K562 (cell line): Measurements from ENCODE around the gene NAALAD2. TPM values are rescaled to one million over a fixed set of nuclear protein-coding genes. Genes with fewer than 3 reads are reported as not detected.

Source experiments
- CBFB ChIP-seq: sonication (generic); formaldehyde crosslinking; IDR thresholded peaks from 2 replicates; pipeline ENCODE4 v1.4.0; 2020; ENCODE audit warnings: mild to moderate bottlenecking, missing genetic modification reagents
- CC2D1A ChIP-seq: fragments of 450-650 bp; IDR thresholded peaks from 2 replicates; pipeline ENCODE4 v1.6.1; 2017; ENCODE audit warnings: mild to moderate bottlenecking
- CEBPG ChIP-seq, 3 experiments: fragments of 200-800 bp in 1 of 3; sonication (Bioruptor generic) in 1 of 3; sonication (generic) in 1 of 3; formaldehyde crosslinking in 1 of 3; IDR thresholded peaks in 2 of 3; conservative IDR thresholded peaks in 1 of 3; 2 replicates each; pipeline versions ENCODE4 v1.6.1 to v1.8.0; 2016 to 2022; ENCODE audit warnings: missing compliant biosample characterization in 2 of 3, missing genetic modification characterization in 2 of 3, mild to moderate bottlenecking in 1 of 3, missing genetic modification reagents in 1 of 3
- CHD4 ChIP-seq: fragments of 200-600 bp; sonication (generic); IDR thresholded peaks from 3 replicates; pipeline ENCODE4 v1.6.1; 2012; ENCODE audit warnings: low read depth, mild to moderate bottlenecking, mixed read lengths, low read length, inconsistent platforms; ENCODE audit not compliant: insufficient read depth, insufficient replicate concordance, poor library complexity, severe bottlenecking
- CREB1 ChIP-seq, 2 experiments: sonication (generic) in 1 of 2; formaldehyde crosslinking in 1 of 2; IDR thresholded peaks; 2 replicates each; pipeline versions ENCODE4 v1.6.1 to v1.8.0; 2012 to 2022; ENCODE audit warnings: inconsistent platforms in 1 of 2, mild to moderate bottlenecking in 1 of 2, missing genetic modification reagents in 1 of 2, moderate library complexity in 1 of 2
- EP400 ChIP-seq: fragments of 450-650 bp; IDR thresholded peaks from 2 replicates; pipeline ENCODE4 v1.6.1; 2017; ENCODE audit warnings: antibody characterized with exemption, mild to moderate bottlenecking, moderate library complexity
- ERF ChIP-seq: fragments of 450-650 bp; formaldehyde crosslinking; IDR thresholded peaks from 2 replicates; pipeline ENCODE4 v1.4.0; 2020; ENCODE audit warnings: mild to moderate bottlenecking, mixed read lengths
- LEF1 ChIP-seq: fragments of 450-650 bp; IDR thresholded peaks from 2 replicates; pipeline ENCODE4 v1.6.1; 2016; ENCODE audit warnings: mild to moderate bottlenecking
- PCBP2 ChIP-seq: fragments of 200-400 bp; formaldehyde crosslinking; IDR thresholded peaks from 2 replicates; pipeline ENCODE4 v1.6.1; 2018; ENCODE audit warnings: low read length, low read depth, mild to moderate bottlenecking, moderate library complexity; ENCODE audit not compliant: poor library complexity, severe bottlenecking
- REST ChIP-seq, 2 experiments: fragments of 450-650 bp; formaldehyde crosslinking in 1 of 2; IDR thresholded peaks; 2 replicates each; pipeline versions ENCODE4 v1.4.0 to v1.6.1; 2014 to 2020; ENCODE audit warnings: mild to moderate bottlenecking in 2 of 2, borderline replicate concordance in 1 of 2, low read depth in 1 of 2
- SMARCA5 ChIP-seq: fragments of 450-650 bp; IDR thresholded peaks from 2 replicates; pipeline ENCODE4 v1.6.1; 2016
- UBTF ChIP-seq, 2 experiments: IDR thresholded peaks; 2 replicates each; pipeline ENCODE4 v1.6.1; 2012; ENCODE audit warnings: improper control_type of control experiment in 2 of 2, low read depth in 2 of 2, low read length in 2 of 2, borderline replicate concordance in 1 of 2
- ZC3H4 ChIP-seq: sonication (generic); formaldehyde crosslinking; IDR thresholded peaks from 2 replicates; pipeline ENCODE4 v1.9.0; 2021; ENCODE audit warnings: missing genetic modification reagents, borderline replicate concordance
- ZEB2 ChIP-seq: fragments of 450-650 bp; IDR thresholded peaks from 2 replicates; pipeline ENCODE4 v1.6.1; 2016
- ZFX ChIP-seq: sonication (generic); formaldehyde crosslinking; IDR thresholded peaks from 2 replicates; pipeline ENCODE4 v1.8.0; 2022; ENCODE audit warnings: mild to moderate bottlenecking, missing genetic modification reagents, moderate library complexity
- polyA plus RNA-seq, 8 experiments: library from polyadenylated mRNA; depleted of rRNA in 4 of 8; stranded (reverse) in 5 of 8; unstranded in 3 of 8; fragments of >200 nt; fragmentation: Nextera tagmentation in 2 of 8; fragmentation: Illumina TruSeq in 1 of 8; extraction: Ambion mirVana in 2 of 8; extraction: Trizol in 1 of 8; gene quantifications; 2 replicates each; pipeline versions ENCODE4 v1.2.1 to v1.2.3, GENCODE V29; 2011 to 2014; ENCODE audit warnings: inconsistent platforms in 1 of 8, missing spikeins in 1 of 8
- total RNA-seq, 7 experiments: library from RNA; depleted of rRNA in 6 of 7; stranded (reverse); fragments of >200 nt in 6 of 7; fragmentation: Illumina TruSeq in 2 of 7; extraction: Trizol in 2 of 7; gene quantifications; 2 replicates each; pipeline versions ENCODE4 v1.2.1 to v1.2.3, GENCODE V29; 2011 to 2021; ENCODE audit warnings: low replicate concordance in 1 of 7

The NAALAD2 gene
- total and polyA plus RNA-seq, 9 of the 15 experiments (the other 6 are each of a cell fraction or from before 2014, with no cell fraction given), result 0.05 to 0.24 (median 0.12) TPM

GRCh38 chr11:90241414-90241813, 107.0 kb downstream of the NAALAD2 start (continued):
- TF ChIP-seq REST (IDR thresholded peaks at IDR 0.05; ENCODE audit: borderline replicate concordance) (no peak), REST (CRISPR knock-in tag; IDR thresholded peaks at IDR 0.05; ENCODE audit: low read depth) (no peak), LEF1 (peak; percentile 35; the same call in 1 of the 2 replicates), CREB1 (IDR thresholded peaks at IDR 0.05) (no peak), CREB1 (CRISPR knock-in tag; IDR thresholded peaks at IDR 0.05) (no peak), ZC3H4 (CRISPR knock-in tag) (no peak), ERF (no peak), CC2D1A (no peak), PCBP2 (no peak), CEBPG (CRISPR knock-in tag; IDR thresholded peaks at IDR 0.05) (peak; percentile 83), CEBPG (tag; conservative IDR thresholded peaks at IDR 0.05 in 1 of 2, IDR thresholded peaks at IDR 0.05 in 1 of 2) (peak; percentile 80 to 85), CBFB (CRISPR knock-in tag) (no peak), SMARCA5 (no peak), CHD4 (no peak), UBTF (IDR thresholded peaks at IDR 0.05; ENCODE audit: borderline replicate concordance in 1 of 2, low read depth in 2 of 2, low read length in 2 of 2) (no peak), ZEB2 (peak; percentile 46; the same call in 1 of the 2 replicates), EP400 (peak; percentile 72), ZFX (CRISPR knock-in tag) (no peak)
